Superior temporal gyrus (tissue), 1 donor: ENCODE results near the gene OR3A3.
"Not testable (repeated sequence)": the region's sequence is repeated elsewhere in the genome, so short reads cannot be mapped to it uniquely, and the experiment has no call there.

Source experiments
- DNase-seq: peaks from one replicate; pipeline ENCODE4 v3.0.0-alpha.2; 2016; ENCODE audit errors: extremely low spot score

Gene OR3A3

DNA sequence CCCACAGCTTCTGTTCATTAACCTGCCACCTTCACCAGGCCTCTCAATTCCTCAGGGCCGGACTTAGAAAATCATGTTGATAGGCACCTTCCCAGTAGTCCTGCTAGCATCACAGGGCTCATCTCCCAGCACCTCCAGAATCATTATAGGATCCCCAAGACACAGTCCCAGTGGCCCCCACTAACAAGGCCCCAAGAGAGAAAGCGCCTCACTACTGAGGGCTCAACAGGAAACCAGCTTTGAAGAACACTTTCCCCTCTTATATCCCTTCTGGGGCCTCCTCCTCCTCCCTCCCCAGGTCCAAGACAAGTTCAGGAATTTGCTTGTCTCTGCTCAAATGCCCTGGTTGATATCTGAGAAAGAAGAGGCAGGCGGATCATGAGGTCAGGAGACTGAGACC, at the start of gene OR3A3:
Gene OR3A3 (plus strand): TSS at position 301 of the 400 bp plus-strand sequence.
- no peak for DNase-seq

DNA sequence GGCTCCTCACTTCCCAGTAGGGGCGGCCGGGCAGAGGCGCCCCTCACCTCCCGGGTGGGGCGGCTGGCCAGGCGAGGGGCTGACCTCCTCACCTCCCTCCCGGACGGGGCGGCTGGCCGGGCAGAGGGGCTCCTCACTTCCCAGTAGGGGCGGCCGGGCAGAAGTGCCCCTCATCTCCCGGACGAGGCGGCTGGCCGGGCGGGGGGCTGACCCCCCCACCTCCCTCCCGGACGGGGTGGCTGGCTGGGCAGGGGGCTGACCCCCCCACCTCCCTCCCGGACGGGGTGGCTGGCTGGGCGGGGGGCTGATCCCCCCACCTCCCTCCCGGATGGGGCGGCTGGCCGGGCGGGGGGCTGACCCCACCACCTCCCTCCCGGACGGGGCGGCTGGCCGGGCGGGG, 40.0 kb upstream of the OR3A3 start:
- DNase-seq: not testable (repeated sequence)

DNA sequence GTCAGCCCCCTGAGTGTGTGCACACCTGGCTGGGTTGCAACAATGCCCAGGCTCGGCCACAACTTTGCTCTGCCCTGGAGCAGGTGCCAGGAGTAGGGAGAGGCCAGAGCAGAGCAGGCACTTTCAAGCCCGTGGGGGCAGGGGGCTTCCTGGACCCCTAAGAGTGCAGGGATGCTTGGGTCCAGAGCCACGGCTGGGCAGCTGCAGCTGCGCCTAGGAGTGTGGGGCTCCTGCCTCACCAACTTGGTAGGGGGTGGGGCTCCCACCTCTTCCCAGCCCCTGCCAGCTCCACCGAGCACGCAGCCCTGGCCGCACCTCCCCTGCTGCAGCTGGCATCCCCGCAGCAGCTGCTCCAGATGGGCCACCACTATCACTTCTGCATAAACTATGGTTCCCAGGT, 32.8 kb upstream of the OR3A3 start:
- DNase-seq: no peak

DNA sequence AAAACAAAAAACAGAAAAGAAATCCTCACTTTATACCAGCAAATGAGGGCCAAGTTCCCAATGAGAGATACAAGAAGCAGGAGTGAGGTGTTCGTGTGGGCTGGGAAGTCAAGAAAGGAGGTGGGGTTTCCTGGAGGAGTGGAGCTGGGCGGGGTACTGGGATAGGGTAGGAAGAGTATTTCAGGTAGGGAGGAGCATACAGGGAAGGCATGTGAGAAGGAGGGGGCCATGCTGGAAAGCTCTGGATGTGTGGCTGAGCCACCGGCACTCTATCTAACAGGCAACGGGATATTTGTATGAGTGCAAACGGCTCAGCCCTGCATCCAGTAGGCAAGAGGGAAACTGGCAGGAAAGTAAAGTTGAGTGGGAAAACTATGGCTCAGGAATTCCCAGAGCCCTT, 29.2 kb upstream of the OR3A3 start:
- DNase-seq: no peak

DNA sequence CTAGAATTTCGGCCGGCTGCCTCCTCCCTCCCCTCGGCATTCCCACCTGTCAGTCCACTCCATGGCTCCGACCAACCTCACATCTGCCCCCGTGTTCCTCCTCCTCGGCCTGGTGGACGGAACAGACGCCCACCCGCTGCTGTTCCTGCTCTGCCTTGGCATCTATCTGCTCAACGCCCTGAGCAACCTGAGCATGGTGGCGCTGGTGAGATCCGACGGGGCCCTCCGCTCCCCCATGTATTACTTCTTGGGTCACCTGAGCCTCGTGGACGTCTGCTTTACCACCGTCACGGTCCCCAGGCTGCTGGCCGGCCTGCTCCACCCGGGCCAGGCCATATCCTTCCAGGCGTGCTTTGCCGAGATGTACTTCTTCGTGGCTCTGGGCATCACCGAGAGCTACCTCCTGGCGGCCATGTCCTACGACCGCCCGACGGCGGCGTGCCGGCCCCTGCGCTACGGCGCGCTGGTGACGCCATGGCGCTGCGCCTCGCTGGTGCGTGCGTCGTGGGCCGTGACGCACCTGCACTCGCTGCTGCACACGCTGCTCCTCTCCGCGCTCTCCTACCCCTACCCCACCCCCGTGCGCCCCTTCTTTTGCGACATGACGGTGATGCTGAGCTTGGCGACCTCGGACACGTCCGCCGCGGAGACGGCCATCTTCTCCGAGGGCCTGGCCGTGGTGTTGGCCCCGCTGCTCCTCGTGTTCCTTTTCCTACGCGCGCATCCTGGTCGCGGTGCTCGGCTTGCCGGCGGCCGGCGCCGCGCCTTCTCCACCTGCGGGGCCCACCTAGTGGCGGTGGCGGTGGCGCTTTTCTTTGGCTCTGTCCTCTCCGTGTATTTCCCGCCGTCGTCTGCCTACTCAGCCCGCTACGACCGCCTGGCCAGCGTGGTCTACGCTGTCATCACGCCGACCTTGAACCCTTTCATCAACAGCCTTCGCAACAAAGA, 25.0 kb upstream of the OR3A3 start, which contains the start of gene OR3A2:
Gene OR3A2 (minus strand): TSS at position 440 of the 948 bp plus-strand sequence.
- DNase-seq: no peak

DNA sequence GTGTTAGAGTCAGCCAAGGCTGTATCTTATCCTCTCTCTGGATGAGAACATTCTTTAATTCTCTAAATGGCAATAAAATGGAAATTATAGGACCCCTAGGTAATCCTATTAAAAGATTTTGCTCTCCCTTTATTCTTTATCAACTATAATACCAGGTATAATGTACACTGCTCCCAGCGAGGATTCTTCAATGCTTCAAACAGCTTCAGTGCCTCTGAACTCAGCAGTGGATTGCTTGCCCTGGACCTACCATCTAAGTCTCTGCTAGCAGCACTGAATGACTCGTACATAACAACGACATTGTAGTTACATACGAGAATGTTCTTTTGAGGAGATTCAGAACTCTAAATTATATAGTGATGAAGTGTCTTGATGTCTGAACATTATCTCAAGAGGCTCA, 21.4 kb upstream of the OR3A3 start:
- DNase-seq: no peak

DNA sequence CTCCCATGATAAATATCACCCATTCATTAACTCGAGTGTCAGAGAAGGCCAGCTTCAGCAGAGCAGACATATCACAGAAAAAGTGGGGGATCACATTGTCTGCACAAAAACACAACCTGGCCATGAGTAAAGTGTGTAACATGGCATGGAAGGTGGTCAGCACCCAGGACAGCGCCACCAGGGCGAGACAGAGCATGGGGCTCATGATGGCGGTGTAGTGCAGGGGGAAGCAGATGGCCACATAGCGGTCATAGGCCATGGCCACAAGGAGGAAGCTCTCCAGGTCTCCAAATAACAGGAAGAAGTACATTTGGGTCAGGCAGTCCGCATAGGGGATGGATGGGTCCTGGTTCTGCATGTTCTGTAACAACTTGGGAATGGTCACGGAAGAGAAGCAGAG, 13.4 kb upstream of the OR3A3 start:
- DNase-seq: not testable (repeated sequence)

DNA sequence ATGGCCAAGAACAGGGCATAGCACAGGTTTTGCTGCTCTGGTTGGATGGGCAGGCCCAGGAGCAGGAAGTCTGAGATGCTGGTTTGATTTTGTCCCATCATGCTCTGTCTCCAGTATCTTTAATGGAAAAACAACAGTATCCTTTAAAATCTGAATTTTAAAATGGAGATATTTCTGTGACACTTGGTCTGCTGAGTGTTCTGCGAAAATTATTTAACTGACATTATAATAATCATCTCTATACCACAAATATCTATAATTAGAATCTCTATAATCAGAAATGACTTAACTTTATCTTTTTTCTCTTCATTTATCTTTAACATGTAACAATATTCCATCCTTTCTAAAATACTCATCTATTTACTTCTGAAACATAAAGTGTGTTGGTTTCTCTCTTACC, 12.9 kb upstream of the OR3A3 start, which contains the start of gene OR1E1:
Gene OR1E1 (minus strand): TSS at position 101 of the 400 bp plus-strand sequence. CDS start 0 bp downstream, at position 101.
- no peak for DNase-seq

DNA sequence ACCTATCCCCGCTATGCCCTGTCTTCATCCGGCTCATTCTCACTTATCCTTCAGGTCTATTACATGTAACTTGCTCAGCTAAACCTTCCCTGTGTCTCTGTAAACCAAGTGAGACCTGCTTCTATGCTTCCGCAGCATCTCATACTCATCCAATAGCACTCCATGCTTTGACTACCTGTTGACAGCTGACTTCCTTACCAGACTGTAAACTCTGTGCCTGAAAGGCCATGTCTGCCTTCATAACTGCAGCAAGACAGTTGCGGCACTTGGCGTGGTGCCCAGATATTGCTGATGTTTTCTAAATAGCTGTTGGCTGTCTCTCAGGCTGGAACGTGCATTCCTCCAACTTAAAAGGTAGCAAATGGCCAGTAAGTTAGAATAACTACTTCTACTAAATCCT, 11.1 kb upstream of the OR3A3 start:
- no peak for DNase-seq

DNA sequence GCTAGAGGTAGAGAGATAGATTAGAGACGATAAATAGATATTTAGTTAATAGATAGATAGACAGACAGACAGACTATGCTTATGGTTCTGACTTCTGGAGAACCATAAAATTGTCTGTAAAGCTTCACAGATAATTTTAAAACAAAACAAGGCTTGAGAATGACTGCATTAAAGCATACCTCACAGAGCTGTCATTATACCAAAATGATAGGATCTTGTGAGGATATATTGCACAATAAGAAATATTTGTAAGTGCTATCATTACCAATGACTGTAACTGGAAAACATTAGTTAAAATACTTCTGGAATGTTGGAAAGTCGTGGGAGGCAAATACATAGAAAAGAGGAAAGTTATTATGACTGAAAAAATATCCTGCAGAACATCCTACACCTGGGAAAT, 9.4 kb upstream of the OR3A3 start:
- no peak for DNase-seq

DNA sequence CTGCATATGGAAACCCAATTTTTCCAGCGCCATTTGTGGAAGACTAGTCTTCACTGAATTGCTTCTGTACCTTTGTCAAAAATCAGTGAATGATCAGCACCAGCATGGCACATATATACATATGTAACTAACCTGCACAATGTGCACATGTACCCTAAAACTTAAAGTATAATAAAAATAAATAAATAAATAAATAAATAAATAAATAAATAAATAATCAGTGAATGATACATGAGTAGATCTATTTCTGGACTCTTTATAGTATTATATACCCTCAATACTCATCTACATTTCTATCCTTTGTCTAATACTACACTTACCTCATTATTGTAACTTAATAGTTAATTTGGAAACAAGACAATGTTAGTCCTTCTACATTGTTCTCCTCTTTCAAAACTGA, 7.3 kb upstream of the OR3A3 start:
- not testable (repeated sequence) for DNase-seq

DNA sequence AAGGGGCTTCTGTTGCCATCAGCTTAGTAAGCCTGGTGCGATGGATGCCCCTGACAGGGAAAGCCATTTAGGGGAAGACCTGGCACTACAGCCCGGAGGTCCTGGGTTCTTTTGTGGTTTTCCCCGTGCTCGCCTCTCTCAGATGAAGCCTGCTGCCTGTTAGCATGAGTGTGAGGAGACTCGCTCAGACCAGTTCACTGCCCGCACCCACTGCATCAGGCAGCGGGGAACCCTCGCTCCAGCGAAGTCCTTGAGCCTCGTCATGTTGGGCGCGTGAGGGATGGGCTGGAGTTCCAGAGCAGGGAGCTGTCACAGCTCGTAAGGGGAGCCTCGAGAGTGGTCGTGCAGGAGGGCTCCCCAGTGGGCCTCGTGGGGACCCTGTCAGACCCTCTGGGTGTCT, 1.0 kb downstream of the OR3A3 start:
- DNase-seq: not testable (repeated sequence)

DNA sequence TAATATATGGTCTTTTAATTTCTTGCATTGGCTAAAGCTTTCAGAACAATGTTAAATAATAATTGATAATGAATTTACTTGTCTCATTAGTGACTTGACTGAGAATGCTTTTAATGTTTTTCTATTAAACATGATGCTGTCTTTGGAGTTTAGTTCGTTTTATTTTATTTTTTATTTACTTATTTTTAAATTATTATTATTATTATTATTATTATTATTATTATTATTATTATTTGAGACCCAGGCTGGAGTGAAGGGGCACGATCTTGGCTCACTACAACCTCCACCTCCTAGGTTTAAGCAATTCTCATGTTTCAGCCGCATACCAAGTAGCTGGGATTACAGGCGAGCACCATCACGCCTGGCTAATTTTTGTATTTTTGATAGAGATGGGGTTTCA, 4.4 kb downstream of the OR3A3 start:
- DNase-seq: no peak

DNA sequence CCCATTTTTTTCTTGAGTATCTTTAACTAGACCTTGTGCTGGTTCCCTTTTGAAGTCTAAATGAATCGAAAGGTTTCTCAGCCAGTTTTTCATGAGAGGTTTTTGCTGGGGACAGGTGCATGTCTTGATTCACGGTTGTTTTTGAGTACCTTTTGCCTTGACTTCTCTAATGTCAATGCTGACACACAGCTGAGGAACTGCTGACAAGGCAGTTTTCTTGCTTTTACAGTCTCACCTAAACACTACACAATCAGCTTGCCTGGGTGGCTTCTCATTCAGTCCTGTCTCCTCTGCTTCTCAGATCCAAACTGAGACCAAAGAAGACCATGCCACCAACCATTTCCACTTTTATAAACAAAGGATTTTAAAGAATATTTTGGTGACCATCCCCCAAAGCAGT, 7.1 kb downstream of the OR3A3 start:
- no peak for DNase-seq

DNA sequence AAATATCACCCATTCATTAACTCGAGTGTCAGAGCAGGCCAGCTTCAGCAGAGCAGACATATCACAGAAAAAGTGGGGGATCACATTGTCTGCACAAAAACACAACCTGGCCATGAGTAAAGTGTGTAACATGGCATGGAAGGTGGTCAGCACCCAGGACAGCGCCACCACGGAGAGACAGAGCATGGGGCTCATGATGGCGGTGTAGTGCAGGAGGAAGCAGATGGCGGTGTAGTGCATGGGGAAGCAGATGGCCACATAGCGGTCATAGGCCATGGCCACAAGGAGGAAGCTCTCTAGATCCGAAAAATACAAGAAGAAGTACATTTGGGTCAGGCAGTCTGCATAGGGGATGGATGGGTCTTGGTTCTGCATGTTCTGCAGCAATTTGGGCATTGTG, 22.0 kb downstream of the OR3A3 start:
- DNase-seq: not testable (repeated sequence)

DNA sequence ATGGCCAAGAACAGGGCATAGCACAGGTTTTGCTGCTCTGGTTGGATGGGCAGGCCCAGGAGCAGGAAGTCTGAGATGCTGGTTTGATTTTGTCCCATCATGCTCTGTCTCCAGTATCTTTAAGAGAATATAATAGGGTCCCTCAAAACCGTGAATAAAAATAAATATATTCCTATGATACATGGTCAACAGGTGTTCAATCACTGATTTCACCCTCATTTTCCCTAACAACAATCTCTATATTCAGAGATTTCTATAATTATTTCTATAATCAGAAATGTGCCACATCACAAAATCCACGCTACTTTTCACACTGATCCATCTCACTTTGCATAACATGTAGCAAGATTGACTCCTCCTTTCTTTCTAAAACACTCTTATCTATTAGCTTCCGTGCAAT, 22.6 kb downstream of the OR3A3 start, which contains the start of gene OR1E2:
Gene OR1E2 (minus strand): TSS at position 101 of the 400 bp plus-strand sequence. CDS start 0 bp downstream, at position 101.
- no peak for DNase-seq

DNA sequence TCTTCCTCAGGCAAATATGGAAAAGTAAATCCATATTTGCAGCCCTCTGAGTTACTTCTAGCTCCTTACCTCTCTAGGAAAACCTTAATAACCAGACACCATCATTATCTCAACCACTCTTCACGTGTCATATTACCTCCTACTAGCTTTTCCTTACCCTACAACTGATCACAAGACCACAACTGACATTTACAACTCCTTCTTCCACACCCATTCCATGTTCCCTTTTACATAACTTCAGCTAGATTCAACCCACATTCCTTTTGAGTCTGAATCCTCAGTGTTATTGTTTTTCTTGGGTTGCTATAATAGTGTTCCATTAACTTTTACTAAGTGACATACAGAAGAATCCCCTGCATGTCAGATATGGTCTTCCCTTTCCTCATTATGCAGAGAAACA, 27.2 kb downstream of the OR3A3 start:
- DNase-seq: no peak

DNA sequence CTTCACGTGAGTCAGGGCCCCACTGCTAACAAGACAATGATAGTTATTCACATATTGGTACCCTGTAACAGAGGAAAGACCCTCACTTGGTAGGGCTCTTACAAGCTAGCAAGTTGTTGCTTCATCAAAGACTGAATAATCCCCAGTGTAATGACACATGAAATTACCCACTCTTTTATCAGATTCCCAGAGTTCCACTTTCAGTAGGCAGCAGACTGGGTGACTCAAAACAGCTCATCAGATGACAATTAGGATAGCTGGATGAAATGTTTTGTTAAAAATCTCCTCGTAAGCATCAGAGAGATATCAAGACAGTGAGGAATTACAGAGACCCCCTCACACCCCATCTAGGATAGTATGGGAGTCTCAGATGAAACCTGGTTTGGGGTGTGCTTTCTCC, 29.3 kb downstream of the OR3A3 start:
- no peak for DNase-seq

DNA sequence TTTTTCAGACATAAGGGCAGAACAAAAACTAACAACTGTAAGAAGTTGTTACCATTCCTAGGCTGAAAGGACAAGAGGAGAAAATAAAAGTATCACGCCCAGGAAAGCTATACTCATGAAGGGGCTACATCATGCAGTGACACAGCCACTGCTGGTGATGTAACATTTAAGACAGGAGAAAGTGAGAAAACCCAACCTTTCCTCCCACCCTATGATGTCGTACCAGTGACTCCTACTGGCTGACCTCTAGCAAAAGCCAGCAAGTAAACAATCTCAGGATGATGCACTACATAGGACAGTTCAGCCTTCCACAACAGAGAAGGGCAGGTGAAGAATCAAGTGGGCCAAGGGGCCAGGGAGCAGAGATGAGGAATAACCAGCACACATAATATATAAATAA, 36.5 kb downstream of the OR3A3 start:
- no peak for DNase-seq

DNA sequence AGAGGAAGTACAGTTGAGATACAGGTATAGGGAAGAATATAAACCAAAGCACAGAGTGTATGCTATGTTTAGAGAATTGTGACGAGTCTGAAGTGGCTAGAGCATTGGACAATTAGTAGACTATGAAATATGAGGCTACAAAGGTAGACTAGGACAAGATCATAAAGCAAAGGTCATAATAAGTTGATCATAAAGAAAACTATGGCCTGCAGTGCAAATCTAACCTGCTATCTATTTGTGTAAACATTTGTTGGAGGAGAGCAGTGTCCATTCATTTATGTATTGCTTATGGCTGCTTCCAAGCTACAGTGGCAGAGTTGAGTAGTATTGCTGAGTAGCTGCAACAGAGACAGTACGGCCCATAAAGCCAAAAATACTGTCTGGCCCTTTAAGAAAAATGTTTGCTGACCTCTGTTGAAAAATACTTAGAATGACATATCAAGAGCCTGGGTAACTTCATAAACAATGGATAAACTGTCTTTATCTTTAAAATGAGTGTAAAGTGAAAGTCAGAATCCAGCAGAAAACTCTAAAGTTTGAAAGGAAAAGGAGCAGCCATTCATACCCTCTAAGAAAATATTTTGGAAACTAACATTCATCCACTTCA, 37.0 kb downstream of the OR3A3 start:
- no peak for DNase-seq

DNA sequence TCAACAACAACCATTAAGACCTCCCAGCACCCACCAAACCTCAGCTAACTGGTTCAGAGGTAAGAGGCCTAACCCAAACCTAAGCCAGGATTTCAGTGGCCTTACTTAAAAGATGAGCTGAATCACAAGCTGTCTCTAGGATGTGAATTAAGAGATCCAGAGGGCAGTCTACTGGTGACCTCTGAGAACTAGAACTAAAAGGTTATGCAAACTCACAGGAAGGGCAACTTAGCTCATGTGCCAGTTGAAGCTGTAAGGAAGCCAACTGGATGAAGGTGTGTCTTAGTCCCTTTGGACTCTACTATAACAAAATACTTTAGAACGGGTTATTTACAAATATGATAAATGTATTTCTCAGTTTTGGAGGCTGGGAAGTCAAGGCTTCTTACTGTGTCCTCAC, 55.2 kb downstream of the OR3A3 start:
- not testable (repeated sequence) for DNase-seq

DNA sequence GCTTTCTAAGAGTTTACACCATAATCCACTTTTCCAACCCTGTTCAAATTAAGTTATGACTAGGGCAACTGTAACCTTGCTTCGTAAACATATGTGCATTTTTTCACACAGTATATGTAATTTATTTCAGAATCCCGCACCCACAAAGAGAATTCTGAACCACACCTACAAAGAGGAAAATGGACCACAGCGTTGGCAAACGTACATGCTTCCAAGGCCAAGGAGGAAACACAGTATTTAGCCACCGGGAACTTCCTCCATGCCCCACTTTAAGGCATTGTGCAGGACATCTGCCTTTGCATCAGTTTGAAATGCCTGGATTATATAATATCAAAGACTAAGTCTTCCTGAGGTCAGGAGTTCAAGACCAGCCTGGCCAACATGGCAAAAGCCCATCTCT, 58.4 kb downstream of the OR3A3 start:
- no peak for DNase-seq

DNA sequence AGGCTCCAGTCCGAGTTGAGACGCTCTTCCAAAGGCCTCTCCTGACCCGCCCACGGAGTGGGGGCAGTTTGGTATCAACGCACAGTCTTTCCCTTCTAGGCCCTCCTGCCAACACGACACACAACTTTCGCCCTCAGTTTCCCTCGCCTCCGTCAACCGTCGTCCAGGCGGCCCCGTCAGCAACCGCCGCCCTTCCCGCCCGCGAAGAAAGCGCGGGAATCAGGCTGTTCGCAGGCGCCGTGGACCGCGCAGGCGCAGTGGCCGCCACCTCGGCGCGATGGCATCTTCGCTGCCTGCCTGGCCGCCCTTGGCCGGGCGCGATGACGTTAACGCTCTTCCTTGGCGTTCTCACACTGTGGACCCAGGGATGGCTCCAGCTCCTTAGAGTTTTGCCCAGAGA, 60.4 kb downstream of the OR3A3 start, which contains the start of gene SPATA22:
Gene SPATA22 (minus strand): TSS at position 221 of the 400 bp plus-strand sequence. CDS start 2,494 bp downstream, outside the sequence.
- DNase-seq: no peak
